GM23338 (cell line): ENCODE results near the gene CELA3A. TPM values are rescaled to one million over a fixed set of nuclear protein-coding genes. Genes with fewer than 3 reads are reported as not detected.

Experiments used
- CTCF ChIP-seq, 2 experiments: fragments of 200-600 bp in 1 of 2; sonication (generic) in 1 of 2; conservative IDR thresholded peaks; 2 replicates each; pipeline versions ENCODE4 v1.5.1 to v1.6.1; 2016 to 2017; ENCODE audit warnings: antibody characterized with exemption in 2 of 2, low read depth in 2 of 2, mild to moderate bottlenecking in 2 of 2, moderate library complexity in 1 of 2
- EZH2phosphoT487 ChIP-seq: fragments of 200-600 bp; sonication (generic); IDR thresholded peaks from one replicate; pipeline ENCODE4 v1.8.1; 2018; ENCODE audit warnings: antibody characterized with exemption; ENCODE audit not compliant: unreplicated experiment
- NANOG ChIP-seq: IDR thresholded peaks from 2 replicates; pipeline ENCODE4 v1.6.1; 2016; ENCODE audit warnings: antibody characterized with exemption, borderline replicate concordance
- POLR2AphosphoS5 ChIP-seq: IDR thresholded peaks from 2 replicates; pipeline ENCODE4 v1.6.1; 2016; ENCODE audit warnings: antibody characterized with exemption, low read depth
- REST ChIP-seq: IDR thresholded peaks from one replicate; pipeline ENCODE4 v1.6.1; 2018; ENCODE audit warnings: antibody characterized with exemption; ENCODE audit not compliant: unreplicated experiment
- STAT1 ChIP-seq: IDR thresholded peaks from one replicate; pipeline ENCODE4 v1.6.1; 2016; ENCODE audit warnings: antibody characterized with exemption; ENCODE audit not compliant: unreplicated experiment
- ZNF462 ChIP-seq: fragments of 250-450 bp; sonication (Bioruptor Pico); IDR thresholded peaks from 2 replicates; pipeline ENCODE4 v1.5.0; 2020; ENCODE audit warnings: mild to moderate bottlenecking, moderate library complexity
- polyA plus RNA-seq: library from polyadenylated mRNA; unstranded; fragments of >200 nt; fragmentation: Nextera tagmentation; extraction: Ambion mirVana; gene quantifications from 2 replicates; pipeline ENCODE4 v1.2.1, GENCODE V29; 2016
- total RNA-seq: library from RNA; depleted of rRNA; stranded (reverse); fragments of >200 nt; shearing (Covaris generic); gene quantifications from 2 replicates; pipeline ENCODE4 v1.2.3, GENCODE V29; 2014

CELA3A gene
- total and polyA plus RNA-seq, 2 experiments from 2014 or later: not detected

- no peak for TF ChIP-seq ZNF462 (CRISPR knock-in tag)
- no peak for TF ChIP-seq CTCF (conservative IDR thresholded peaks at IDR 0.05; ENCODE audit: low read depth in 2 of 2)
- TF ChIP-seq REST: no peak
- no peak for TF ChIP-seq POLR2AphosphoS5
- TF ChIP-seq EZH2phosphoT487: no peak
- TF ChIP-seq NANOG: no peak
- no peak for TF ChIP-seq STAT1
Measured at GRCh38 chr1:21956720-21957552, 44.5 kb upstream of the CELA3A start (continued).
